Activated CD8-positive, alpha-beta T cell treated with anti-CD3 and anti-CD28 coated beads, Interleukin-2, amount 10 ng/mL, durations not matched to agents 7 days and 5 days (primary cell): Measurements from ENCODE around the gene SMKR1. TPM values are rescaled to one million over a fixed set of nuclear protein-coding genes. Genes with fewer than 3 reads are reported as not detected.

ENCODE experiments used
- ATAC-seq: fragments of 150-1000 bp; cut with Tn5 transposase; one replicate; pipeline ENCODE4 v1.10.0; 2021; ENCODE audit warnings: moderate library complexity
- CTCF ChIA-PET: fragments of 350-600 bp; sonication (Branson Sonifier 250); formaldehyde crosslinking; loops from one replicate; lab custom pipeline; 2021; ENCODE audit warnings: antibody characterized with exemption; lab: Charles Lee
- POLR2A ChIA-PET: fragments of 350-600 bp; sonication (Branson Sonifier 250); formaldehyde crosslinking; loops from one replicate; lab custom pipeline; 2021; ENCODE audit warnings: antibody characterized with exemption; lab: Charles Lee
- DNase-seq: peaks from one replicate; pipeline ENCODE4 v3.0.0-alpha.2; 2020
- H3K27ac Mint-ChIP-seq: one replicate; pipeline ENCODE4 v1.8.0; 2021; ENCODE audit warnings: mild to moderate bottlenecking, mixed read lengths
- H3K27me3 Mint-ChIP-seq: one replicate; pipeline ENCODE4 v1.8.0; 2021; ENCODE audit warnings: low read depth, mixed read lengths
- H3K36me3 Mint-ChIP-seq: one replicate; pipeline ENCODE4 v1.8.0; 2021; ENCODE audit warnings: low read depth, mixed read lengths
- H3K4me1 Mint-ChIP-seq: one replicate; pipeline ENCODE4 v1.8.0; 2021; ENCODE audit warnings: low read depth, mixed read lengths
- H3K4me3 Mint-ChIP-seq: one replicate; pipeline ENCODE4 v1.8.0; 2021; ENCODE audit warnings: mild to moderate bottlenecking, mixed read lengths
- H3K9me3 Mint-ChIP-seq: one replicate; pipeline ENCODE4 v1.8.0; 2022; ENCODE audit warnings: mixed read lengths; ENCODE audit not compliant: insufficient read depth
- total RNA-seq, 2 experiments: library from RNA; stranded (reverse); gene quantifications; one replicate each; pipeline ENCODE4 v1.2.3, GENCODE V29; 2021

SMKR1 gene
- 1 to 10 TPM; 1.3 to 1.6 TPM for total RNA-seq

GRCh38 chr7:129501760-129502707, at the start of gene SMKR1:
TSS of gene SMKR1 (plus strand) at chr7:129502531. CDS start at chr7:129502825, 294 bp downstream.
- POLR2A ChIA-PET, result no interaction called here
- peak; percentile 93 for DNase-seq
- no peaks in the 10 kb centered on the region for H3K36me3 Mint-ChIP-seq
- H3K4me3 Mint-ChIP-seq, result peak within 1 kb of the TSS; percentile 73
- H3K9me3 Mint-ChIP-seq, result no peaks in the 10 kb centered on the region
- peaks cover 5% of the 10 kb centered on the region for H3K27me3 Mint-ChIP-seq
- H3K4me1 Mint-ChIP-seq, result peaks cover 26% of the 10 kb centered on the region
- CTCF ChIA-PET, result interaction anchor here (1.2 kb wide), 1 partner anchor 135 kb away, joined by 3 read pairs; no protein-coding TSS in a partner anchor
- H3K27ac Mint-ChIP-seq, result peak within 1 kb of the TSS; percentile 66
- ATAC-seq, result peak; percentile 97

- Mint-ChIP-seq H3K36me3 (peaks cover 27% of the 10 kb centered on the region), H3K4me3 (no peak overlapping the region), H3K9me3 (peaks cover 4% of the 10 kb centered on the region), H3K27me3 (no peaks in the 10 kb centered on the region), H3K27ac (no peak overlapping the region), H3K4me1 (no peaks in the 10 kb centered on the region)
- ChIA-PET POLR2A (no interaction called here), CTCF (interaction anchor here (0.8 to 1.5 kb wide), 3 partner anchors 13 to 19 kb away, joined by 3 to 4 read pairs (median 3); partner anchors contain the start of gene STRIP2)
- ATAC-seq (no peak), DNase-seq (no peak)
These were observed 49.6 kb upstream of the SMKR1 start for GRCh38 chr7:129452589-129453231.

- Mint-ChIP-seq H3K36me3 (peaks cover 21% of the 10 kb centered on the region), H3K27me3 (no peaks in the 10 kb centered on the region), H3K27ac (no peak overlapping the region), H3K4me3 (no peak overlapping the region), H3K4me1 (no peaks in the 10 kb centered on the region), H3K9me3 (peaks cover 4% of the 10 kb centered on the region)
- ChIA-PET CTCF (interaction anchor here (0.8 to 1.4 kb wide), 3 partner anchors 18 to 156 kb away, joined by 3 to 4 read pairs (median 4); partner anchors contain the start of gene STRIP2), POLR2A (no interaction called here)
- ATAC-seq (no peak), DNase-seq (no peak)
These were observed 48.7 kb upstream of the SMKR1 start for GRCh38 chr7:129453510-129454248.

- Mint-ChIP-seq H3K27me3 (no peaks in the 10 kb centered on the region), H3K9me3 (peaks cover under 1% of the 10 kb centered on the region), H3K4me3 (no peak overlapping the region), H3K4me1 (no peaks in the 10 kb centered on the region), H3K36me3 (peaks cover 16% of the 10 kb centered on the region), H3K27ac (no peak overlapping the region)
- ATAC-seq, result no peak
- no peak for DNase-seq
- ChIA-PET POLR2A (no interaction called here), CTCF (interaction anchor here (1.4 kb wide), 1 partner anchor 156 kb away, joined by 4 read pairs; no protein-coding TSS in a partner anchor)
These were observed 48.1 kb upstream of the SMKR1 start for GRCh38 chr7:129454249-129454551.

GRCh38 chr7:129456421-129456820, 45.9 kb upstream of the SMKR1 start:
- DNase-seq (no peak), ATAC-seq (no peak)
- H3K27ac Mint-ChIP-seq, result no peak overlapping the region
- H3K4me3 Mint-ChIP-seq, result no peak overlapping the region
- no peaks in the 10 kb centered on the region for H3K9me3 Mint-ChIP-seq
- no peaks in the 10 kb centered on the region for H3K27me3 Mint-ChIP-seq
- no peaks in the 10 kb centered on the region for H3K4me1 Mint-ChIP-seq
- ChIA-PET CTCF (no interaction called here), POLR2A (interaction anchor here (0.6 kb wide), 1 partner anchor 365 kb away, joined by 3 read pairs; no protein-coding TSS in a partner anchor)
- H3K36me3 Mint-ChIP-seq, result peaks cover 11% of the 10 kb centered on the region

GRCh38 chr7:129457101-129457500, 45.2 kb upstream of the SMKR1 start:
- Mint-ChIP-seq H3K9me3 (no peaks in the 10 kb centered on the region), H3K27me3 (no peaks in the 10 kb centered on the region), H3K36me3 (peaks cover 8% of the 10 kb centered on the region), H3K4me1 (no peaks in the 10 kb centered on the region), H3K4me3 (no peak overlapping the region), H3K27ac (no peak overlapping the region)
- ChIA-PET POLR2A (no interaction called here), CTCF (no interaction called here)
- ATAC-seq (no peak), DNase-seq (no peak)

- no peaks in the 10 kb centered on the region for H3K9me3 Mint-ChIP-seq
- DNase-seq, result no peak
- H3K36me3 Mint-ChIP-seq, result peaks cover 8% of the 10 kb centered on the region
- H3K27me3 Mint-ChIP-seq, result no peaks in the 10 kb centered on the region
- ChIA-PET CTCF (no interaction called here), POLR2A (no interaction called here)
- no peak for ATAC-seq
- H3K4me1 Mint-ChIP-seq, result no peaks in the 10 kb centered on the region
- H3K27ac Mint-ChIP-seq, result no peak overlapping the region
- no peak overlapping the region for H3K4me3 Mint-ChIP-seq
These were observed 44.2 kb upstream of the SMKR1 start for GRCh38 chr7:129458171-129458570.

- CTCF ChIA-PET, result interaction anchor here (1.5 to 2.7 kb wide), 3 partner anchors 10 to 94 kb away, joined by 4 to 9 read pairs (median 4); no protein-coding TSS in a partner anchor
- H3K4me3 Mint-ChIP-seq, result no peak overlapping the region
- H3K27ac Mint-ChIP-seq, result no peak overlapping the region
- H3K36me3 Mint-ChIP-seq, result peaks cover 5% of the 10 kb centered on the region
- DNase-seq (no peak), ATAC-seq (no peak)
- POLR2A ChIA-PET, result no interaction called here
- no peaks in the 10 kb centered on the region for H3K9me3 Mint-ChIP-seq
- H3K4me1 Mint-ChIP-seq, result no peaks in the 10 kb centered on the region
- no peaks in the 10 kb centered on the region for H3K27me3 Mint-ChIP-seq
These were observed 40.5 kb upstream of the SMKR1 start for GRCh38 chr7:129461809-129462208.

- no peaks in the 10 kb centered on the region for H3K9me3 Mint-ChIP-seq
- ATAC-seq (no peak), DNase-seq (no peak)
- no peaks in the 10 kb centered on the region for H3K4me1 Mint-ChIP-seq
- ChIA-PET POLR2A (no interaction called here), CTCF (interaction anchor here (1.5 to 2.7 kb wide), 2 partner anchors 9 to 94 kb away, joined by 4 to 9 read pairs; no protein-coding TSS in a partner anchor)
- H3K27me3 Mint-ChIP-seq, result no peaks in the 10 kb centered on the region
- no peak overlapping the region for H3K4me3 Mint-ChIP-seq
- H3K36me3 Mint-ChIP-seq, result peaks cover 5% of the 10 kb centered on the region
- H3K27ac Mint-ChIP-seq, result no peak overlapping the region
These were observed 39.9 kb upstream of the SMKR1 start for GRCh38 chr7:129462420-129462819.

- POLR2A ChIA-PET, result no interaction called here
- Mint-ChIP-seq H3K4me3 (no peak overlapping the region), H3K27me3 (no peaks in the 10 kb centered on the region), H3K4me1 (no peaks in the 10 kb centered on the region), H3K9me3 (no peaks in the 10 kb centered on the region), H3K27ac (no peak overlapping the region), H3K36me3 (no peaks in the 10 kb centered on the region)
- DNase-seq, result no peak
- CTCF ChIA-PET, result interaction anchor here (1.1 to 11.0 kb wide), 3 partner anchors 97 to 246 kb away, joined by 3 to 144 read pairs (median 4); no protein-coding TSS in a partner anchor
- ATAC-seq, result no peak
These were observed 38.1 kb upstream of the SMKR1 start for GRCh38 chr7:129464194-129464593.

GRCh38 chr7:129465080-129465479, 37.3 kb upstream of the SMKR1 start:
- POLR2A ChIA-PET, result no interaction called here
- no peaks in the 10 kb centered on the region for H3K27me3 Mint-ChIP-seq

More at GRCh38 chr7:129465080-129465479, 37.3 kb upstream of the SMKR1 start:
- H3K4me1 Mint-ChIP-seq, result no peaks in the 10 kb centered on the region
- H3K9me3 Mint-ChIP-seq, result no peaks in the 10 kb centered on the region
- H3K36me3 Mint-ChIP-seq, result no peaks in the 10 kb centered on the region
- H3K4me3 Mint-ChIP-seq, result no peak overlapping the region
- ATAC-seq (no peak), DNase-seq (no peak)
- H3K27ac Mint-ChIP-seq, result no peak overlapping the region
- CTCF ChIA-PET, result interaction anchor here (0.9 to 11.0 kb wide), 4 partner anchors 89 to 246 kb away, joined by 4 to 144 read pairs (median 5); no protein-coding TSS in a partner anchor
